Activated T-helper 1 cell treated with anti-CD3 and anti-CD28 coated beads, Interleukin-2, amount 50 U/mL, for 16 hours (primary cell): ENCODE data around the gene DCUN1D4.

Experiments used
- DNase-seq, 2 donors: peaks; one replicate each; pipeline ENCODE4 v3.0.0-alpha.2; 2020; ENCODE audit warnings: low read depth in 1 of 2, low spot score in 1 of 2

DCUN1D4 gene

DNA sequence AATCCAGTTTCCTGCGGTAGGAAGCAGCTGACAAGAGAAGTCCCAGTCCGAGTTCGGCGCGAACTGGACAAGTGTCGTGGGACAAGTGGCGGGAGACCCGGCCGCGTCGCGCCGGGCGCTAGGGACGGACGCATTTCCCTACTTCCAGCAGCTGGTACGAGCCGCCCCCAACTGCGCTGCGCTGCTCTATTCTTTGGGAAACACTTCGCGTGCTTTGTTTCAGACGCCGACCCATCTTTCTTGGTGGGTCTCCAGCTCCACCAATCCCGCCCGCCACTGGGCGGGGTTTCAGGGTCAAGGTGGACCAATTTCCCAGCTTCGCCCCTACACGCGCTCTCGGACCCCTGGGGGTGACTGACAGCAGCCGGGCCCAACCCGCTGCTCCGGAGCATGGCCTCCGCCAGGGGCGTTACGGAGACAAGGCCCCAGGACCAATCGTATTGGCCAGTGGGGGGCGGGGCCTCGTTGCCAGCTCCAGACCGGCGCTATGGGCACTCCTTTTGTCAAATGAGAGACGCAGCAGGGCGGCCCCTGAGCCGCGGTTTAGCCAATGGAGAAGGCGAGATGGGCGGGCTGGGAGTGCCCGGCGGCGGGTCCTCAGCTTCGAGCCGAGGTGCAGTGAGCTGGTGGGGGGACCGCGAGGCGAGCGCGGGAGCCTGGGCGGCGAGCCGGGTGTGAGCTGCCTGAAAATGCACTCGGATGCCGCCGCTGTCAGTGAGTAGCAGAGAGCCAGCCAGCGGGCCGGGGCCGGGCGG lies at the start of gene DCUN1D4:
TSS of gene DCUN1D4 (plus strand) at position 600 of the 755 bp plus-strand sequence. CDS start at position 690, 90 bp downstream.
- peak; percentile 96 to 97 for DNase-seq

GRCh38 chr4:51820443-51821234 lies 22.3 kb upstream of the DCUN1D4 start:
- no peak for DNase-seq

DNA sequence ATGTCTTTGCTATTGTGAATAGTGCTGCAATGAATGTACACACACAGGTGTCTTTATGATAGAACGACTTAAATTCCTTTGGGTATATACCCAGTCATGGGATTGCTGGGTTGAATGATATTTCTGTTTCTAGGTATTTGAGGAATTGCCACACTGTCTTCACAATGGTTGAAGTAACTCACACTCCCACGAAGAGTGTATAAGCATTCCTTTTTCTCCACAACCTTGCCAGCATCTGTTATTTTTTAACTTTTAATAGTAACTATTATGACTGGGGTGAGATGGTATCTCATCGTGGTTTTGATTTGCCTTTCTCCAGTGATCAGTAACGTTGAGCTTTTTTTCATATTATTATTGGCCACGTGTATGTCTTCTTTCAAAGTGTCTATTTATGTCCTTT lies 17.6 kb upstream of the DCUN1D4 start:
- DNase-seq, result no peak

DNA sequence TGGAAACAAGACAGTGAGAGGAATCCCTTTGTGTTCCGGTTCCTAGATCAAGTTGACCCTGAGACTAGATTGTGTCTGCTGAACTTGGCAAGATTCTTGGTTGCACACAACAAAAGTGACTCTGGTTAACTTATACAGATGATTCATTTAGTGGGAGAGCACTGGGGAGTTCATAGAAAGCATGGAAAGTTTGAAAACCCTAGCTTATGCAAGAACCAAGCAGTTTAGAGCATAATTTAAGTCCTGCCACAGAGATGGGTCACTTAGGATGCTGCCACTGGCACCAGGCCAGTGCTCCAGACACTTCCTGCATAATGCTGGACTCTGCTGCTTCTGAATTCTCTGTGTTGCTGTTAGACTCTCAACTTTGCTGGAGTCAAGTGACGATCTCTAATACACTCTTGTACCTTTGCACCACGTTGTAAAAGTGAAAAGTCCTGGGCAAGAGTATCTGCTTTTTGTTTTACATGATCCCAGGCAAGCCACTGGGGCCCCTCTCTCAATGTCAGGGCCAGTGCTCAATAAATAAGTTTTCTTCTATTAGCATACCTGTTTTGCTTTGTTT lies 12.7 kb upstream of the DCUN1D4 start:
- DNase-seq, result no peak

DNA sequence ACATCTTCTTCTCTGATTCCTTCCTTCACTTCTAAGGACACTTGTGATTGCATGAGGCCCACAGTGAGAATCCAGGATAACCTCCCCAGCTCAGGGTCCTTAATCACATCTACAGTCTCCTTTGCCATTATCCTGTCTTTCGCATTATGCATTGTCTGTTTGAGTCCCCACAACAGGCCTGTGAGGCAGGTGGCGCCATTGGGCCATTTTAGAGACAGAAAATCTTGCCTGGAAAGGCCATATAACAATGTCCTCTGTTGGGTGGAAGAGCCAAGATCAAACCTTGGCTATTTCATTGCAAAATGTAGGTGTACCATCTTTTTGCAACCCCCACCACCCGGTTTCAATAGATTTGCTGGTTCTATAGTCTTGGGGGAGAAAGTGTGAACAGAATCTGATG lies 11.8 kb upstream of the DCUN1D4 start:
- DNase-seq, result peak; percentile 28 to 46

DNA sequence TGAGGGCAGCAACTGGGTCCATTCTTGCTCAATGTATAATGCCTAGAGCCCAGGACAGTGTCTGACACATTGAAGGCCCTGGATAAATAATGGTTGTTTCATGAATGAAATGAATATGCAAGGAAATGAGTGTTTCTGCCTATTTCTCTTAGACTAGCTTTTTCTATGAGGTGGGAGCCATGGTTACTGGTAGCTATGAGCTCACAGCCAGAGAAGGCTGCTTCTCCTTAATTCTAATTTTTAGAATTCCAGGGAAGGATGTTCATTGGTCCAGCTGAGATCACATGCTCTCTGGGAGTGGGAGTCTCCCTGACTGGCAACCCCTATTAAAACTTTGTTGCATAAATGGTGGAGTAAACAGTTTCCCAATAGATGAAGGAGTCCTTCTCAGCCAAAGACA lies 9.7 kb upstream of the DCUN1D4 start:
- DNase-seq, result no peak

DNA sequence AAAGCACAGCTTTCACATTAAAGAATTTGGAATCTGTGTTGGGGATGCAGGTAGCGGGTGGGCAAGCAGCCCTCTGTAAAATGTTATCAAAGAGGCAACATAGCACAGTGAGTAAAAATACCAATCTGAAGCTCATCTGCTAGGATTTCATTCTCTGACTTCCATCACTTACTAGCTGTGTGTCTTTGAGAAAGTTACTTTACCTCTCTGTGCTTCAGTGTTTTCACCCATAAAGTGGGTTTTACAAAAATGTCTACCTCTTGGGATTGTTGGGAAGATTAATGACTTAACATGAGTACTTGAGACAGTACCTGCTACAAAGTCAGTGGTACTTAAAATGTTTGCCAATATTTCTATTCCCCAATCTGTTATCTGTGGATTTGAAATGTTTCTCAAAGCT lies 7.9 kb upstream of the DCUN1D4 start:
- DNase-seq, result no peak

DNA sequence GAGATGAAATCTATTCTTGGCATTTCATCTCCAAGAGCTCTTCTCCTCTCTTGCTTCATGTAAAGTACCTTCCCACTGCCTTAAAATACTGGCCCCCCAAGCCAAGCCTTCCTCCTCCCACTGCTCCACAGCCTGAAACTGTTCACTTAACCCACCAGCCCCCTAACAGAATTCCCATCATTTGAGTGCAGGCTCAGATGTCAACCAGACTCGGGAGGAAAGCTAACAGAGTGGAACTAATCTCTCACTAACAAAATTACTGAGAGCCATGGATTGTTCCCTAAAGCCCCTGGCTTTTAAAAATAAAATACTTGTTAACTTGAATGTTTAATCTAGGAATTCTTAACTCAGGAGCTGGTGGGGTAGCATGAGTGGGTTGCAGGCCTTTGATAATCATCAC lies 7.1 kb upstream of the DCUN1D4 start:
- DNase-seq, result no peak

DNA sequence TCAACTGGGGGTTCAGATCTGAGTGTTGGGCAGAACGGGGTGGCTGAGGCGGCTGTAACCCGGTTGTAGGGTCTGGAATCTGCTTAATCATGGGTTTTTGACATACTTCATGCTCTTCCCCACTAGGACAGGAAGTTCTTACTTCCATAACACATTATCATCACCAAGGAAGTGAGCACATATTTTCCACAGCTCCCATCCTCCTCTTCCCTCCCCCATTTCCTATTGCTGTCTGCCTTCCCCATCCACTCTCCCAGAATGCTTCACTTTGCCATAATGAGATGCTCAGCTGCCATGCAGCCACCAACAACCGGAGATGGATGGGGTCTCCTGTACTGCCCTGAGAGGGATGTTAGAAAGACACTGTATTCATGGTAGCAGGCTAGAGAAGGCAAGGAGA lies 6.4 kb upstream of the DCUN1D4 start:
- DNase-seq, result no peak

DNA sequence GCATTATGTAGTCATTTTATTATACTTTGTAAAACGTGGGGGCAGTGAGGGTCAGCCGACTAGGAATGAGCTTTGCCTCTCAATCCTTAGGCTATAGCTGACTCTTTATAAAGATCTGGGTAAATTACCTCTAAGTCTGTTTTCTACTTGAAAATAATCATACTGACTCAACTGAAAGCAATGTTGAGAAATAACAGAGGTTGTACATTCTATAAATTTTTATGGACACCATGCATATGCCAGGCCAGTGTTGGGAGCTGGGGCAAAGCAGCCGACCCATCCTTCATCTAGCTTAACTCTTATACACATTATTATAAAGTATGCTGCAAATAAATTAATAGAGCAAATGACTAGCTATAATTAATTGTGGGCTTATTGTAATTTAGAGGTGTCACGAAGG lies 2.2 kb upstream of the DCUN1D4 start:
- DNase-seq, result no peak

GRCh38 chr4:51842167-51842553 lies 793 bp upstream of the DCUN1D4 start:
- DNase-seq, result no peak

DNA sequence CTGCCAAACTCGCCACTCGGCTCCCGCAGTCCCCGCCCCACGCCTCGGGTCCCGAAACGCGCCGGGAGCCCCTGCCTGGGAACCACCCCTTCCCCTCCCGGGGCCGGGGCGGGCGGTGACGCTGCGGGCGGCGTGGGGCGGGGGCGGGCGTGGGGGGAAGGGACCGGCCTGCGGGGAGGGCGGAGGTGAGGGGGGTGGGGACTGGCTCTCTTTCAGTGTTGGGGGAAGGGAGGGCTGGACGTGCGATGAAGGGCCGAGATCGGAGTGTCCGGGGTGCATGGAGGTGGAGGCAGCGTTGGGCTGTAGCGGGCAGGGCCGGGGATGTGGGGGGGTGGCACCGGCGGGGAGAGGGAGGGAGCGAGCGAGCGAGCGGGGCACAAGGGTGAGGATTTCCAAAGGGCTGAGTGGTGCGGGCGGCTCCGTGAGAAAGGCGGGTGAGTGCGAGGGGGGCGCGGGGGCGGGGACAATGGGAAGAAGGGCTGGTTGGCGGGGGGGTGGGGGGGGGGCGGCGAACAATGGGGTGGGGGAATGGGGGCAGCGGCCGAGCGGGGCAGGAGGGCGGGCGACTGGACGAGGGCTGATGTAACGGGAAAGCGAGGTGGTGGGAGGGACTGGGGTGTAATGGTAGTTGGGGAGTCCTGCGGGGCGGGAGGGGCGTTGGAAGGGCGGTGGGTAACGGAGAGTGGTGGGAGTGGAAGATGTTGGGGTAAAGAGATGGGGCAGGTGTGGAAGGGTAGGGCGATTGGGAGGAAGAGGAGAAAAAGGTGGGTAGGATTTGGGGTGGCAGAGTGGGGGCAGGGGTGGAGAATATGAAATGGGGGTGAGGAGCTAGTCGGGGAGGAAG lies 578 bp downstream of the DCUN1D4 start:
- peak; percentile 21 to 40 for DNase-seq

DNA sequence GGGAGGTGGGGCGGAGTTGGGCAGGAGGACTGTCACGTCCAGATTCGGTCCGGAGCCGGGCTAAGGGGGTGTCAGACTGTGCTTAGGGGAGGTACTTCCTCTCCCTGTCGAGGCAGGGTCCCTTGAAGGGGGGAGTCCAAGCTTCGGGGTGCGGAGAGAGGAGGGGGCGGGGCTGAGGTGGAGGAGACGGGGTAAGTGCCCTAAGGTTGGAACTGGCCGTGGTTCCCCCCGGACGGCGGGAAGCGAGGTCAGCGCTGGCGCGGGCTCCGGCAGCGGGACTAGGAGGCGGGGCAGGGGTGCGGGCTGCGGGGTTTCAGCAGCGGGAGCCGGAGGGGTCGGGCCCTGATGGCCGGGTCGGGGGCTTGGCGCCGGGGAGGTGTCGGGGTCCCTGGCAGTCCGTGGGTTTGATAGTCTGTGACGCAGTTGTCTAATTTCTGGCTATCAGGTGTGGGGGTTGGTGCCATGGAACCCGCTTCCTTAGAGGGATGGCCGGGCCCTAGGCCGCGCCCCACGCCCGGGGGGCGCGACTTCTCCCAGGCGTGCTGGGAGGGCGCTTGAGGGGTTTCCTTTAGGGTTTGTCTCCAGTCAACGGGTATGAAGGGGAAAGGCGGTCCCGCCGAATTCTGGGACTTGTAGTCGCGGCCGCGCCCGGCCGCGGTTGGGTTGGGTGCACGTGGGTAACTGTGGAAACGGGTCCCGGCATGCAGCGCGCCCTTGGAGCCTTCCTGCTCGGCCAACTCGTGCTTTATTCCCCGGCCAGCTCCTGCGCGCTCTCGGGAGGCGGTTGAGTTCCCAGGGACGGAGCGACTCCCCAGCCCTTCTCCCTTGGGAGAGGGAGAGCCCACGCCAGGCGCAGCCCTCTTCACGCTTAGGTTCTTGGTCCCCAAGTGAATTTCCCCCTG lies 1.5 kb downstream of the DCUN1D4 start:
- DNase-seq, result peak; percentile 57 to 66

DNA sequence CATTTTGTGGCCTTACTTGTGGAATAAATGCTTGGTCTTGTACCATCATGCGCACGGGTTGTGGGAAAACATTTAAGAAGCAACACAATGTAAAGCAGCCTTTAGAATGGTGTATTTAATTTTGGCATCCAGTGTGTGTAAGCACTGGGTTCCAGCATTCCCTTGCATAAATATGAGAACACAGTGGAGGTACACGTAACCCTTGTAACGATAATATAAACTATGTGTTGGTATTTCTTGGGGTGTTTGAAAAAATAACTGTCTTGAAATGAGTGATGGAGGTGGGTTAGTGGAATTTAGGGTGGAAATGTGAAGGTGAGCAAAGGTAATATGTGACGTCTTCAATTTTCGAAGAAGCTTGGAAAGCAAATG lies 2.1 kb downstream of the DCUN1D4 start:
- DNase-seq, result no peak

- DNase-seq, result no peak
Observed at GRCh38 chr4:51845711-51846110, 2.8 kb downstream of the DCUN1D4 start.

DNA sequence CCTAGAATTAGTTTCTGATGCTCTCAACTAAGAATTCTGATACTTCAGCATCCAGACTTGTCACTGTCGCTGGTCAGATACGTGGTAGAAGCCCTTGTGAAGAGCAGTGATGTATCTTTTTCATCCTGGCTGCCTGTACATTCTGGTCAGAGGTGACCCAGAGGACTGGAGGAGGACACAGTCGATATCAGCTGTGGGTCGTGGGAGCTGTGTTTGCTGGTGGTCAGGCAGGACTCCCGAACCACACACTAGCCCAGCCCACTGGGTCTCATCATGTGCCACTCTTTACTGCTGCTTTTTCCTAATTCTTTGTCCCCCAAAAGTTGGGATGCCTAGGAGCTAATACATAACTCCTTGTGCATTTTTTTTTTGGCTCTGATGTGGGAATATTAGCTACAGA lies 6.5 kb downstream of the DCUN1D4 start:
- DNase-seq, result no peak

- DNase-seq, result no peak
Observed at GRCh38 chr4:51850294-51850693, 7.3 kb downstream of the DCUN1D4 start.

DNA sequence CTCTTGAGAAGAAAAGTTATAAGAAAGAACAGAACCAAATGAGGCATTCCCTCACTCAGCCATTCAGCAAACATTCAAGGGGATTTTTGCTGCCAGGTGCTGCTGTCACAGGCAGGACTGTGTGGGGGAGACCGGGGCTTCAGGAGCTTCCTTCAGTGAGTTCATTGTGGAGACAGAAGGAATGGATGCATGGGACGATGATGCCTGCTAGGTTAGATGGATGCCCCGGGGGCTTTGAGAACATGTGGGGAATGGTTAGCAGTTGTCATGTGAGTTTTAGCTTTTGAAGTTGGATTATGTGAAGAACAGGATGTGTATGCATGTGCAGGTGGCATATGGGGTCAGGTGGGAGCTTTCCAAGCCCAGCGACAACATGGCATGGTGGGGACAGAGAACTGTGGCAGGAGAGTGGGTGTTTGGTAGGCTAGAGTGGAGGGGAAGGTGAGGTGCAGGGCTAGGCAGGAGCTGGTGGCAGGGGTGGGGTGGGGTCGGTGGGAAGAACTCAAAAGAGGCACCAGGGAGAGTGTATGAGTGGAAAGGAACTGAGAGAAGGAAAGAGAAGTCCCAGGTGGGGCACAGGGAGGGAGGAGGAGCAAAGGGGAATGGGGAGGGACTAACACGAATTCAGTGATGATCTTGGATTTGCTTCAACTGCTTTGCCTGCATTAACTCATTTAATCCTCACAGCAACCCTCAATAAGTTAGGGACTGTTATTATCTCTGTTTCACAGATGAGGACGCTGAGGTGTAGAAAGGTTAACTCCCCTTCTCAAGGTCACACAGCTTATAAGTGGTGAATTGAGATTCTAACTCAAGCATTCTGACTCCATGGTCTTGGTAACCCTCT lies 8.4 kb downstream of the DCUN1D4 start:
- no peak for DNase-seq

DNA sequence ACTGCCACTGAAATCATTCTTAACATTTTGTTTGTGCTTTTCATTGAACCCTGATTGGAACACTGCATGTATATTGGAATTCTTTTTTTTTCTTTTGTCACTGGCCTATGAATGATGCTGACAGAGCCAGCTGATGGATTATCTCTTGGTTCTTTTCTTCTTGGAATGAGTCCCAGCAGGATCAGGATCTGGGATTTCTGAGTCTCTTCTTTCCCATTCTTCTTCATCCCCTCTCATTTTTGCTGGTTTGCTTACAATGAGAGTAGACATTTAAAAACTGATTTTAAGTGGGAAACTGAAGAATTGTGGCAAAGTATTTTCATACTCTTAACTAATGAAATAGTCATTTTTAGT lies 9.0 kb downstream of the DCUN1D4 start:
- no peak for DNase-seq
